ENCODE measurements around the gene SS18L1.

DNA sequence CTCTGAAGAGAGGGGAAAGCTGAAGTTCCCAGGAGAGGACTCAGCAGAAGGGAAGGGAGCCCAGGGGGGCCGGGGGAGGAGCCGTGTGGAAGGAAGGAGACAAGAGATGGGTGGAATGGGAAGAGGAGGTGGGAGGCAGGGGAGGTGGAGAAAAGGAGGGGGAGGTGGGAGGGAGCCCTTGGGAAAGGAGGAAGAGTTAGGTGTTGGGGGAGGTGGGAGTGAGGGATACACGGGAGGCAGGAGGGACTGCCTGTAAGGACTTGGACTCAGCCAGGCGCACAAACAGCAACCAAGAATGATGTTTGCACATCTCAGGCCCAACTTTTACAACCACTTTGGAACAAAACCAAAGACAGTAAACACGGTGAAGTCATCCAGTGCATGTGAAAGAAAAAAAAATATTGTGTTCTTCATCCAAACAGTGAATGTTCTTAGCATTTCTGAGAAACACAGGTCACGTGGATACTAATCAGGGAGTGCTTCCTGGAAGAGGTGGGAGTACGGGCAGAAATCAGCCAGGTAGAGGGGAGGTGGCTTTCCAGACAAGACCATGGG, 38.7 kb upstream of the SS18L1 start:
- TF ChIP-seq, protein P1, sequence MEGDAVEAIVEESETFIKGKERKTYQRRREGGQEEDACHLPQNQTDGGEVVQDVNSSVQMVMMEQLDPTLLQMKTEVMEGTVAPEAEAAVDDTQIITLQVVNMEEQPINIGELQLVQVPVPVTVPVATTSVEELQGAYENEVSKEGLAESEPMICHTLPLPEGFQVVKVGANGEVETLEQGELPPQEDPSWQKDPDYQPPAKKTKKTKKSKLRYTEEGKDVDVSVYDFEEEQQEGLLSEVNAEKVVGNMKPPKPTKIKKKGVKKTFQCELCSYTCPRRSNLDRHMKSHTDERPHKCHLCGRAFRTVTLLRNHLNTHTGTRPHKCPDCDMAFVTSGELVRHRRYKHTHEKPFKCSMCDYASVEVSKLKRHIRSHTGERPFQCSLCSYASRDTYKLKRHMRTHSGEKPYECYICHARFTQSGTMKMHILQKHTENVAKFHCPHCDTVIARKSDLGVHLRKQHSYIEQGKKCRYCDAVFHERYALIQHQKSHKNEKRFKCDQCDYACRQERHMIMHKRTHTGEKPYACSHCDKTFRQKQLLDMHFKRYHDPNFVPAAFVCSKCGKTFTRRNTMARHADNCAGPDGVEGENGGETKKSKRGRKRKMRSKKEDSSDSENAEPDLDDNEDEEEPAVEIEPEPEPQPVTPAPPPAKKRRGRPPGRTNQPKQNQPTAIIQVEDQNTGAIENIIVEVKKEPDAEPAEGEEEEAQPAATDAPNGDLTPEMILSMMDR (IDR thresholded peaks at IDR 0.05) = no peak
- no peak for TF ChIP-seq POLR2A (IDR thresholded peaks at IDR 0.05)
- TF ChIP-seq EP300 (IDR thresholded peaks at IDR 0.05) = no peak
- TF ChIP-seq POLR2AphosphoS5 (IDR thresholded peaks at IDR 0.05) = no peak

Data from upper lobe of left lung (tissue), 4 donors.